K562 (cell line): ENCODE measurements around the gene PCID2. TPM values are rescaled to one million over a fixed set of nuclear protein-coding genes. Genes with fewer than 3 reads are reported as not detected.

ENCODE experiments used
- ATAC-seq: fragments of 200-7000 bp; cut with Tn5 transposase; 3 replicates; pipeline ENCODE4 v1.9.1; 2020; ENCODE audit warnings: moderate library complexity
- BruUV-seq: library from RNA; stranded (reverse); fragments of 400-500 nt; replicated peaks from 2 replicates; lab custom pipeline; 2021; lab: Mats Ljungman, UMichigan
- CTCF ChIA-PET: fragments of 300-600 bp; formaldehyde crosslinking; extraction: SDS; loops from one replicate; lab custom pipeline; 2021; ENCODE audit warnings: low intra/inter-chr PET ratio; lab: Yijun Ruan, JAX
- POLR2A ChIA-PET: fragments of 300-600, 350-650 bp; sonication (Branson Sonifier 250); formaldehyde crosslinking; extraction: SDS; loops from one replicate; lab custom pipeline; 2021; ENCODE audit warnings: antibody characterized with exemption, inconsistent platforms; lab: Yijun Ruan, JAX
- DNase-seq, 4 experiments: peaks; one replicate each; pipeline versions ENCODE4 v3.0.0 to v3.0.0-alpha.2; 2011 to 2018; ENCODE audit warnings: low spot score in 3 of 4, mixed read lengths in 3 of 4; ENCODE audit errors: extremely low read depth in 1 of 4
- FAIRE-seq: peaks from 2 replicates; lab custom pipeline; 2011; peaks lifted over from hg19 to GRCh38; lab: Jason Lieb, UNC
- H2AFZ ChIP-seq: 2 replicates; pipeline ENCODE4 v1.6.0; 2011; ENCODE audit warnings: low read depth, low read length, control low read depth, inconsistent platforms
- H3K27ac ChIP-seq: fragments of 200-600 bp; 3 replicates; pipeline ENCODE4 v1.8.0; 2011; ENCODE audit warnings: low read depth, mild to moderate bottlenecking, control low read depth, inconsistent platforms, low read length, moderate library complexity, mixed read lengths; ENCODE audit errors: extremely low read depth
- H3K27me3 ChIP-seq, 2 experiments: fragments of 300-600 bp in 1 of 2; 2 replicates in 1 of 2; 3 replicates in 1 of 2; pipeline versions ENCODE4 v1.6.0 to v1.8.0; 2011; ENCODE audit warnings: inconsistent platforms in 2 of 2, low read length in 2 of 2, mild to moderate bottlenecking in 1 of 2, mixed read lengths in 1 of 2, moderate library complexity in 1 of 2; ENCODE audit not compliant: control insufficient read depth in 2 of 2, insufficient read depth in 2 of 2
- H3K36me3 ChIP-seq: fragments of 300-600 bp; 3 replicates; pipeline ENCODE4 v1.8.0; 2011; ENCODE audit warnings: mild to moderate bottlenecking, low read length, inconsistent platforms; ENCODE audit not compliant: control insufficient read depth, insufficient read depth
- H3K4me1 ChIP-seq, 2 experiments: fragments of 200-600 bp in 1 of 2; replicated peaks in 1 of 2; 2 replicates in 1 of 2; 3 replicates in 1 of 2; pipeline versions ENCODE4 v1.5.1 to v1.8.0; 2011; ENCODE audit warnings: inconsistent platforms in 2 of 2, low read length in 2 of 2, mild to moderate bottlenecking in 1 of 2, mixed read lengths in 1 of 2, moderate library complexity in 1 of 2; ENCODE audit not compliant: control insufficient read depth in 2 of 2, insufficient read depth in 2 of 2
- H3K4me2 ChIP-seq: 2 replicates; pipeline ENCODE4 v1.6.1; 2011; ENCODE audit warnings: low read length, control low read depth, inconsistent platforms, mixed read lengths; ENCODE audit not compliant: insufficient read depth
- H3K4me3 ChIP-seq: fragments of 200-600 bp; sonication (generic), shearing (Covaris generic); 2 replicates; pipeline ENCODE4 v1.5.1; 2016; ENCODE audit warnings: control low read depth, inconsistent platforms
- H3K79me2 ChIP-seq: fragments of 200-600 bp; 3 replicates; pipeline ENCODE4 v1.8.0; 2011; ENCODE audit warnings: low read length, inconsistent platforms; ENCODE audit not compliant: control insufficient read depth, insufficient read depth
- H3K9ac ChIP-seq, 2 experiments: 2 replicates each; pipeline versions ENCODE4 v1.6.0 to v1.6.1; 2011; ENCODE audit warnings: low read depth in 2 of 2, low read length in 2 of 2, control low read depth in 1 of 2, inconsistent platforms in 1 of 2, mild to moderate bottlenecking in 1 of 2, mixed read lengths in 1 of 2; ENCODE audit not compliant: insufficient read depth in 1 of 2
- H3K9me1 ChIP-seq: one replicate; pipeline ENCODE4 v1.6.0; 2011; ENCODE audit warnings: inconsistent platforms, mild to moderate bottlenecking, low read length, moderate library complexity; ENCODE audit not compliant: control insufficient read depth, insufficient read depth
- H3K9me3 ChIP-seq: replicated peaks from 2 replicates; pipeline ENCODE4 v1.5.1; 2011; ENCODE audit warnings: low read depth, low read length, inconsistent platforms; ENCODE audit not compliant: control insufficient read depth, insufficient read depth
- H4K20me1 ChIP-seq: replicated peaks from 2 replicates; pipeline ENCODE4 v1.6.1; 2011; ENCODE audit warnings: low read length, inconsistent platforms, mixed read lengths; ENCODE audit not compliant: control insufficient read depth, insufficient read depth
- CEBPB ChIP-seq: fragments of 450-650 bp; IDR thresholded peaks from 2 replicates; pipeline ENCODE4 v1.6.1; 2016; ENCODE audit warnings: missing genetic modification characterization, missing compliant biosample characterization
- DNMT1 ChIP-seq: fragments of 450-650 bp; IDR thresholded peaks from 2 replicates; pipeline ENCODE4 v1.6.1; 2016; ENCODE audit warnings: antibody characterized with exemption, mild to moderate bottlenecking
- FOSL1 ChIP-seq: fragments of 200-800 bp; sonication (Bioruptor generic); conservative IDR thresholded peaks from 2 replicates; pipeline ENCODE4 v1.6.1; 2016; ENCODE audit warnings: missing genetic modification characterization, missing compliant biosample characterization
- NEUROD1 ChIP-seq: fragments of 150-350 bp; IDR thresholded peaks from 2 replicates; pipeline ENCODE4 v1.6.1; 2014; ENCODE audit warnings: borderline replicate concordance, low read length, low read depth; ENCODE audit not compliant: partially characterized antibody
- PKNOX1 ChIP-seq: fragments of 450-650 bp; IDR thresholded peaks from 2 replicates; pipeline ENCODE4 v1.6.1; 2016
- SMARCA5 ChIP-seq: fragments of 450-650 bp; IDR thresholded peaks from 2 replicates; pipeline ENCODE4 v1.6.1; 2016
- SPI1 ChIP-seq: IDR thresholded peaks from 2 replicates; pipeline ENCODE4 v1.6.1; 2011; ENCODE audit warnings: low read depth, low read length, control low read depth, borderline replicate concordance
- TSHZ1 ChIP-seq: fragments of 250-450 bp; sonication (Bioruptor Pico); IDR thresholded peaks from 2 replicates; pipeline ENCODE4 v1.4.0; 2020; ENCODE audit warnings: mild to moderate bottlenecking, moderate library complexity
- ZNF408 ChIP-seq: fragments of 250-450 bp; sonication (Bioruptor Pico); IDR thresholded peaks from 2 replicates; pipeline ENCODE4 v1.4.0; 2020; ENCODE audit warnings: low read depth, mild to moderate bottlenecking, moderate library complexity
- WGBS: fragments of 100-300 bp; shearing (Covaris generic); methylation state at CpG from one replicate; pipeline ENCODE4 v1.1.6; 2016; ENCODE audit warnings: low coverage, mixed read lengths; ENCODE audit not compliant: insufficient coverage; ENCODE audit errors: missing lambda C conversion rate; 5-methylcytosine and 5-hydroxymethylcytosine counted together
- in situ Hi-C: fragments of 300-500 bp; cut with MboI; formaldehyde crosslinking; loops from 4 replicates; pipeline ENCODE4 v1.15.0; 2018; ENCODE audit warnings: inconsistent platforms, mixed read lengths
- intact Hi-C: fragments of 100-400 bp; cut with micrococcal nuclease; formaldehyde crosslinking; loops from 2 replicates; pipeline ENCODE4 v1.14.2; 2022
- polyA plus RNA-seq, 8 experiments: library from polyadenylated mRNA; depleted of rRNA in 4 of 8; stranded (reverse) in 5 of 8; unstranded in 3 of 8; fragments of >200 nt; fragmentation: Nextera tagmentation in 2 of 8; fragmentation: Illumina TruSeq in 1 of 8; extraction: Ambion mirVana in 2 of 8; extraction: Trizol in 1 of 8; gene quantifications; 2 replicates each; pipeline versions ENCODE4 v1.2.1 to v1.2.3, GENCODE V29; 2011 to 2014; ENCODE audit warnings: inconsistent platforms in 1 of 8, missing spikeins in 1 of 8
- total RNA-seq, 7 experiments: library from RNA; depleted of rRNA in 6 of 7; stranded (reverse); fragments of >200 nt in 6 of 7; fragmentation: Illumina TruSeq in 2 of 7; extraction: Trizol in 2 of 7; gene quantifications; 2 replicates each; pipeline versions ENCODE4 v1.2.1 to v1.2.3, GENCODE V29; 2011 to 2021; ENCODE audit warnings: low replicate concordance in 1 of 7

PCID2 gene
- total and polyA plus RNA-seq, 9 of the 15 experiments (the other 6 are each of a cell fraction or from before 2014, with no cell fraction given), result 39.6 to 117 (median 59.6) TPM

GRCh38 chr13:113169277-113170272 lies 38.9 kb downstream of the PCID2 start:
- H3K9me1 ChIP-seq, result no peaks in the 10 kb centered on the region
- H3K27ac ChIP-seq, result no peak overlapping the region
- no peaks in the 10 kb centered on the region for H3K79me2 ChIP-seq
- no peaks in the 10 kb centered on the region for H3K27me3 ChIP-seq
- in situ Hi-C loops, result no loop called here
- no peaks in the 10 kb centered on the region for H4K20me1 ChIP-seq
- BruUV-seq, result no TSS peak
- no peak for DNase-seq
- peaks cover 19% of the 10 kb centered on the region; the same call in 2 of the 3 replicates for H3K36me3 ChIP-seq
- H2AFZ ChIP-seq, result no peak overlapping the region
- FAIRE-seq, result no peak
- ChIA-PET POLR2A (interaction anchor here (0.6 to 0.8 kb wide), 2 partner anchors 13 to 52 kb away, joined by 3 read pairs; no protein-coding TSS in a partner anchor), CTCF (no interaction called here)
- TF ChIP-seq CEBPB (tag), result no peak
- peak; percentile 85 for TF ChIP-seq SPI1
- TF ChIP-seq, all 486 proteins: peak for 1
- Histone ChIP-seq H3K4me2 (no peak overlapping the region), H3K9ac (no peak overlapping the region), H3K4me1 (peaks cover 0 to 9% of the 10 kb centered on the region in 2 experiments; a peak in 2 of 5 replicates), H3K4me3 (no peak overlapping the region), H3K9me3 (no peaks in the 10 kb centered on the region)
- ATAC-seq, result no peak
- intact Hi-C loops, result no loop called here
- WGBS, result 86% methylated on average over 13 of the region's 13 CpGs

- no peaks in the 10 kb centered on the region for H3K9me1 ChIP-seq
- no peaks in the 10 kb centered on the region for H4K20me1 ChIP-seq
- in situ Hi-C loops (no loop called here), intact Hi-C loops (no loop called here)
- BruUV-seq, result no TSS peak
- H3K9me3 ChIP-seq, result no peaks in the 10 kb centered on the region
- peaks cover 0 to 9% of the 10 kb centered on the region in 2 experiments; a peak in 2 of 5 replicates for H3K4me1 ChIP-seq
- DNase-seq (no peak), ATAC-seq (no peak), FAIRE-seq (no peak)
- H3K36me3 ChIP-seq, result peaks cover 19% of the 10 kb centered on the region; the same call in 2 of the 3 replicates
- ChIA-PET CTCF (no interaction called here), POLR2A (no interaction called here)
- H3K27ac ChIP-seq, result no peak overlapping the region
- H3K4me3 ChIP-seq, result no peak overlapping the region
- no peaks in the 10 kb centered on the region for H3K79me2 ChIP-seq
- 98% methylated on average over 7 of the region's 7 CpGs for WGBS
- H2AFZ ChIP-seq, result no peak overlapping the region
- no peak overlapping the region for H3K9ac ChIP-seq
- H3K27me3 ChIP-seq, result no peaks in the 10 kb centered on the region
- no peak overlapping the region for H3K4me2 ChIP-seq
- no peak for TF ChIP-seq TSHZ1 (CRISPR knock-in tag)
- TF ChIP-seq DNMT1, result no peak
- TF ChIP-seq FOSL1, result no peak
- no peak for TF ChIP-seq PKNOX1
- TF ChIP-seq SMARCA5, result no peak
- TF ChIP-seq ZNF408 (CRISPR knock-in tag), result no peak
- TF ChIP-seq NEUROD1, result no peak
Observed at GRCh38 chr13:113168211-113168610, 40.3 kb downstream of the PCID2 start.
